ENCODE data around the gene WFS1.

- TF ChIP-seq EP300 (IDR thresholded peaks at IDR 0.05; ENCODE audit: borderline replicate concordance) = no peak
- no peak for TF ChIP-seq CEBPB (IDR thresholded peaks at IDR 0.05)
- no peak for TF ChIP-seq YY1 (IDR thresholded peaks at IDR 0.05; ENCODE audit: low read depth)
- no peak for TF ChIP-seq REST (IDR thresholded peaks at IDR 0.05; ENCODE audit: low read depth)
- TF ChIP-seq FOXM1 (IDR thresholded peaks at IDR 0.05; ENCODE audit: borderline replicate concordance, low read depth) = no peak
These were observed 77.9 kb downstream of the WFS1 start for GRCh38 chr4:6347511-6348045.
